GM19240 (cell line): ENCODE results near the gene MAFG.

Experiments
- DNase-seq: peaks from one replicate; pipeline ENCODE4 v3.0.0; 2011; ENCODE audit warnings: low spot score; ENCODE audit not compliant: insufficient read length

MAFG gene

GRCh38 chr17:81909966-81910839 lies 17.3 kb downstream of the MAFG start:
- no peak for DNase-seq

GRCh38 chr17:81909231-81909630 lies 18.3 kb downstream of the MAFG start:
- no peak for DNase-seq

- no peak for DNase-seq
Observed at GRCh38 chr17:81908793-81909192, 18.7 kb downstream of the MAFG start.

GRCh38 chr17:81907219-81908145 lies 20.1 kb downstream of the MAFG start:
- no peak for DNase-seq

GRCh38 chr17:81906476-81907218 lies 20.9 kb downstream of the MAFG start:
- DNase-seq: no peak

GRCh38 chr17:81905993-81906392 lies 21.5 kb downstream of the MAFG start:
- no peak for DNase-seq

GRCh38 chr17:81905424-81905875 lies 22.1 kb downstream of the MAFG start:
- DNase-seq: no peak

- no peak for DNase-seq
Observed at GRCh38 chr17:81904600-81905423, 22.7 kb downstream of the MAFG start.

GRCh38 chr17:81903896-81904599 lies 23.5 kb downstream of the MAFG start:
- no peak for DNase-seq

- no peak for DNase-seq
Observed at GRCh38 chr17:81903415-81903831, 24.1 kb downstream of the MAFG start.

- no peak for DNase-seq
Observed at GRCh38 chr17:81902653-81903414, 24.7 kb downstream of the MAFG start.

GRCh38 chr17:81902023-81902652 lies 25.4 kb downstream of the MAFG start, which contains the start of gene NPB:
Gene NPB, plus strand, starts transcription at chr17:81902238. Its CDS starts 40 bp downstream, at chr17:81902278.
- no peak for DNase-seq

- DNase-seq: no peak
Observed at GRCh38 chr17:81901167-81902022, 26.1 kb downstream of the MAFG start.

- DNase-seq: no peak
Observed at GRCh38 chr17:81900181-81900820, 27.2 kb downstream of the MAFG start.

- no peak for DNase-seq
Observed at GRCh38 chr17:81899514-81900166, 27.9 kb downstream of the MAFG start.

GRCh38 chr17:81898885-81899284 lies 28.6 kb downstream of the MAFG start:
- DNase-seq: no peak
